ENCODE results near the gene ASB8. TPM values are rescaled to one million over a fixed set of nuclear protein-coding genes. Genes with fewer than 3 reads are reported as not detected.
"Not testable (repeated sequence)": the region's sequence is repeated elsewhere in the genome, so short reads cannot be mapped to it uniquely, and the experiment has no call there.

The ASB8 gene
- total RNA-seq, 1 donor from 2014 or later: 8.6 TPM

GRCh38 chr12:48119078-48119833 lies 38.1 kb downstream of the ASB8 start, which contains the start of gene PFKM:
Gene PFKM (plus strand): TSS chr12:48119364. CDS start chr12:48122775, 3,411 bp downstream.
- peak within 1 kb of the TSS; percentile 78 for H3K4me3 ChIP-seq (ENCODE audit: low read depth, low read length)
- DNase-seq (ENCODE audit: low read depth): peak; percentile 57
- TF ChIP-seq CTCF (conservative IDR thresholded peaks at IDR 0.05; ENCODE audit: low read depth, low read length): no peak

DNA sequence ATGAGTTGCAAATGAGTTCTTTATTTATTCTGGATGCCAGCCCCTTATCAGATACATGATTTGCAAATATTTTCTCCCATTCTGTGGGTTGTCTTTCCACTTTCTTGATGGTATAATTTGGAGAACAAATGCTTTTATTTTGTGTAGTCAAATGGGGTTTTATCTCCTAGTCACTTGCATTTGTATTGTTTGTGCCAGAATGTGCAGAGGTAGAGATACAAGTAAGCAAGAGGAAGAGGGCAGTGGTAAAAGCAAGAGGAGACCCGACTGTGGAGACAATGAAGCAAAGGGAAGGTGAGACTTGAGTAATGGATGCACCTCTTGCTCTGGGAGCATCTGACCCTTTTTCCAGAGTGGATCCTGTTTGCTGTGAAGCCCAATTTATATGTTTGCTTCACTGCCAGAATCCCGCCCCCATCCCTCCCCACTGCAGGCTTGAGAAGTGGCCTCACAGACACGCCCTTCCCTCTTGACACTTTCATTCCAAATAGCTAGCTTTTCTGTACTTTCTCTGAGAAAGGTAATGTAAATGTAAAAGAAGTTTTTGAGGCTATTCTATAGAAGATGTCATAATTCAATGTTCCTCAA lies 38.9 kb downstream of the ASB8 start:
- no peak for DNase-seq (ENCODE audit: low read depth)
- no peak for TF ChIP-seq CTCF (conservative IDR thresholded peaks at IDR 0.05; ENCODE audit: low read depth, low read length)
- H3K4me3 ChIP-seq (ENCODE audit: low read depth, low read length): no peak overlapping the region

DNA sequence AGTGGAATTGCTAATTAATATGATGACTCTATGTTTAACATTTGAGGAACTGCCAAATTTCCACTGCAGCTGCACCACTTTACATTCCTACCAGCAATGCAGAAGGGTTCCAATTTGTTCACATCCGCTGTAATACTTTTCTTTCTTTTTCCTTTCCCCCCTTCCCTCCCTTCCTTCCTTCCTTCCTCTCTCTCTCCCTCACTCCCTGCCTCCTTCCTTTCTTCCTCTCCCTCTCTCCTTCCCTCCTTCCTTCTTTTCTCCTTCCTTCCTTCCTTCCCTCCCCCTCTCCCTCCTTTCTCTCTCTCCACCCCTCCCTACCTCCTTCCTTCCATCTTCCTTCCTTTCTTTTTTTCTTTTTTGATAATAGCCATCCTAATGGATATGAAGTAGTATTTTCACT lies 41.4 kb downstream of the ASB8 start:
- no peak for DNase-seq (ENCODE audit: low read depth)
- TF ChIP-seq CTCF (conservative IDR thresholded peaks at IDR 0.05; ENCODE audit: low read depth, low read length): no peak
- H3K4me3 ChIP-seq (ENCODE audit: low read depth, low read length): no peak overlapping the region

GRCh38 chr12:48111312-48111693 lies 46.0 kb downstream of the ASB8 start:
- H3K4me3 ChIP-seq (ENCODE audit: low read depth, low read length); DNase-seq (ENCODE audit: low read depth): not testable (repeated sequence)

DNA sequence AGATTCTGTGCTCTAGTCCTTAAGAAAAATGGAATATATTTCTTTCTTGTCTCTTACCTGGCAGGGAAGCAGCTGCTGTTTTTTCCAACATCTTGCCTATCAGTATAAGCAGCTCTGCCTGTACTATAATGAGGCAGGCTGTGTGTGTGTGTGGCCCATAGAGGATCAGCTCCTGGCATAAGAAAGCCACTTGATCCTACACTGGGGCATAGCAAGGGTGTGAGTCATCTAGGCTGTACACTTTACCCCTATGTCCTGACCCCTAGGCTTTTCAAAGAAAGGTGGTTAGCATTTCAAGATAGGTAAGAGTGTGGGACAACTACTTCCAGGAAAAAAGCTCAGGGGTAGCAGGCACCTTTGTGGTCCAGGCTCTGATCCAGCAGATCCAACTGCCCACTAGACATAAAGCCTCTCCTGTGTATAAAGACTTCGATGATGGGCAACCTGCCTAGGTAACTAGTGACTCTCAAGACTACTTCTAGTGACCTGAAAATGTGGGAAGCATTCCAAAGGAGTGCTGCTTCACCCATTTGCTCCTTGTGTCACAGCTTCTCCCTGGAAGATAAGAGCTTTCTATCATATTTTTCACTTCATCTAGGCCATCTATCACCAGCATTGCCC lies 46.5 kb downstream of the ASB8 start:
- no peak for TF ChIP-seq CTCF (conservative IDR thresholded peaks at IDR 0.05; ENCODE audit: low read depth, low read length)
- DNase-seq (ENCODE audit: low read depth): no peak
- no peak overlapping the region for H3K4me3 ChIP-seq (ENCODE audit: low read depth, low read length)

DNA sequence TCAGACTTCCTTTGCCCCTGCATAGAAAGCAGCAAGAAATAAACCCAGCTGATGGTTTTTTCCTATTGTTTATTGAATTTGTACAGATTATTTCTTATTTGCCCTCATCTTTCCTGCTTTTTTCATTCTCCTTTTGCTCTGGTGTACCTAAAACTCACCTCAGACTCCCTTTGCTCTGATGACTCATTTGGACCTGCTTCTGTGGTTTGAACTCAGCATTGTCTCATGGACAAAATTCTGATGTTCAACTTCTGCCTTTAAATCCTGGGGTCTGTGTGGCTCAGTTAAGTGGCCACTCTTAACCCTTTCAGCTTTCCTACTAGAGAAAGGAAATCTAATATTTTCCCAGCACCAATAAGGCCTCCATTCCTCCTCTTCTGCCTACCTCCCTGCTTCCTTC lies 47.9 kb downstream of the ASB8 start:
- no peak overlapping the region for H3K4me3 ChIP-seq (ENCODE audit: low read depth, low read length)
- DNase-seq (ENCODE audit: low read depth): no peak
- TF ChIP-seq CTCF (conservative IDR thresholded peaks at IDR 0.05; ENCODE audit: low read depth, low read length): no peak

- TF ChIP-seq CTCF (conservative IDR thresholded peaks at IDR 0.05; ENCODE audit: low read depth, low read length): no peak
- H3K4me3 ChIP-seq (ENCODE audit: low read depth, low read length): peak overlapping the region; percentile 69
- no peak for DNase-seq (ENCODE audit: low read depth)
Observed at GRCh38 chr12:48106681-48107613, 50.4 kb downstream of the ASB8 start.
